Upper lobe of right lung (tissue), 1 donor: ENCODE results near the gene ECT2. TPM values are rescaled to one million over a fixed set of nuclear protein-coding genes. Genes with fewer than 3 reads are reported as not detected.
"Not testable (repeated sequence)": the region's sequence is repeated elsewhere in the genome, so short reads cannot be mapped to it uniquely, and the experiment has no call there.

ENCODE experiments used
- ATAC-seq: fragments of 200-7000 bp; cut with Tn5 transposase; one replicate; pipeline ENCODE4 v1.9.1; 2020; ENCODE audit warnings: mild to moderate bottlenecking, moderate library complexity
- DNase-seq: peaks from one replicate; pipeline ENCODE4 v3.0.0-alpha.2; 2020
- H3K27ac ChIP-seq: fragments of 200-600 bp; one replicate; pipeline ENCODE4 v1.8.0; 2022
- H3K27me3 ChIP-seq: fragments of 200-600 bp; one replicate; pipeline ENCODE4 v1.8.0; 2022; ENCODE audit warnings: mild to moderate bottlenecking
- H3K36me3 ChIP-seq: fragments of 200-600 bp; one replicate; pipeline ENCODE4 v1.8.0; 2022
- H3K4me1 ChIP-seq: fragments of 200-600 bp; one replicate; pipeline ENCODE4 v1.8.0; 2022
- H3K4me3 ChIP-seq: fragments of 200-600 bp; one replicate; pipeline ENCODE4 v1.8.0; 2022; ENCODE audit warnings: mild to moderate bottlenecking
- H3K9me3 ChIP-seq: fragments of 200-600 bp; one replicate; pipeline ENCODE4 v1.8.0; 2022
- intact Hi-C: fragments of 100-400 bp; cut with DNase I; formaldehyde crosslinking; loops from one replicate; pipeline ENCODE4 v1.11.0; 2022
- total RNA-seq: library from RNA; stranded (reverse); fragmentation: NEBNext Ultra II Directional; extraction: Animal tissue kit (Norgen Biotek cat#: 25700); gene quantifications from one replicate; pipeline ENCODE4 v1.2.1, GENCODE V29; 2021
- TF ChIP-seq, protein P1 (sequence below): fragments of 200-600 bp; IDR thresholded peaks from one replicate; pipeline ENCODE4 v1.8.0; 2022; ENCODE audit warnings: antibody characterized with exemption
- donor health status: DM: no; HTN: yes; CAD: no; lungs with severe emphysema.

Gene ECT2
- total RNA-seq, 1 donor from 2014 or later, result 12.2 TPM

DNA sequence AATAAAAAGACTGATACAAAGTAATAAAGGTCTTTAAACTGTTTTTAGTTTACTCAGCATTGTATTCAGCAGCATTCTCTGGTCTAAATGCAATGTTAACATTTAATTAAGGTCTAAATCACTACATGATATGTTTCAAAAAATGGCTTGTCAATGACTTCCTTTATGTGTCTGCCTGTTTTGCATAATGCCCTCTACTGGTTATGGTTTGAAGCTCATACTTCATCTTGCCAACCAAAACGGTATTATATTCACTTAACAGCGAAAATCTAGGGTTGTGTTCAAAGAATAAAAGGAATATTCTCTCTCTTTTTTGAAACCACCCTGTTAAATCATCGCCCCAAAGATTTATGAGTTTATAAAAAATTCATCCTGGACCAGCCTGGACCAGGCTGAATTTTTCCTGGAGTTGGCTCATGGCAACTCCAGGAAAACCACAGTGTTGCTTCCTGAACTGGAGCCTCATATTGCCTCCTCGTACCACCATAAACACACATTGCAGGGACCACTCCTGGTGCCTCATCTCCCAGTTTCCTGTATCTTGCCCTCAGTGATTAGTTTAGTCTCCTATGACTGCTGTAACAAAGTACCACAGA is 32.9 kb upstream of the ECT2 start:
- H3K4me1 ChIP-seq, result no peaks in the 10 kb centered on the region
- TF ChIP-seq, protein P1, sequence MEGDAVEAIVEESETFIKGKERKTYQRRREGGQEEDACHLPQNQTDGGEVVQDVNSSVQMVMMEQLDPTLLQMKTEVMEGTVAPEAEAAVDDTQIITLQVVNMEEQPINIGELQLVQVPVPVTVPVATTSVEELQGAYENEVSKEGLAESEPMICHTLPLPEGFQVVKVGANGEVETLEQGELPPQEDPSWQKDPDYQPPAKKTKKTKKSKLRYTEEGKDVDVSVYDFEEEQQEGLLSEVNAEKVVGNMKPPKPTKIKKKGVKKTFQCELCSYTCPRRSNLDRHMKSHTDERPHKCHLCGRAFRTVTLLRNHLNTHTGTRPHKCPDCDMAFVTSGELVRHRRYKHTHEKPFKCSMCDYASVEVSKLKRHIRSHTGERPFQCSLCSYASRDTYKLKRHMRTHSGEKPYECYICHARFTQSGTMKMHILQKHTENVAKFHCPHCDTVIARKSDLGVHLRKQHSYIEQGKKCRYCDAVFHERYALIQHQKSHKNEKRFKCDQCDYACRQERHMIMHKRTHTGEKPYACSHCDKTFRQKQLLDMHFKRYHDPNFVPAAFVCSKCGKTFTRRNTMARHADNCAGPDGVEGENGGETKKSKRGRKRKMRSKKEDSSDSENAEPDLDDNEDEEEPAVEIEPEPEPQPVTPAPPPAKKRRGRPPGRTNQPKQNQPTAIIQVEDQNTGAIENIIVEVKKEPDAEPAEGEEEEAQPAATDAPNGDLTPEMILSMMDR, result peak; percentile 35
- intact Hi-C loops, result no loop called here
- no peaks in the 10 kb centered on the region for H3K36me3 ChIP-seq
- H3K27ac ChIP-seq, result no peak overlapping the region
- no peaks in the 10 kb centered on the region for H3K27me3 ChIP-seq
- H3K4me3 ChIP-seq, result no peak overlapping the region
- ATAC-seq (peak; percentile 44), DNase-seq (no peak)
- peaks cover 4% of the 10 kb centered on the region for H3K9me3 ChIP-seq

DNA sequence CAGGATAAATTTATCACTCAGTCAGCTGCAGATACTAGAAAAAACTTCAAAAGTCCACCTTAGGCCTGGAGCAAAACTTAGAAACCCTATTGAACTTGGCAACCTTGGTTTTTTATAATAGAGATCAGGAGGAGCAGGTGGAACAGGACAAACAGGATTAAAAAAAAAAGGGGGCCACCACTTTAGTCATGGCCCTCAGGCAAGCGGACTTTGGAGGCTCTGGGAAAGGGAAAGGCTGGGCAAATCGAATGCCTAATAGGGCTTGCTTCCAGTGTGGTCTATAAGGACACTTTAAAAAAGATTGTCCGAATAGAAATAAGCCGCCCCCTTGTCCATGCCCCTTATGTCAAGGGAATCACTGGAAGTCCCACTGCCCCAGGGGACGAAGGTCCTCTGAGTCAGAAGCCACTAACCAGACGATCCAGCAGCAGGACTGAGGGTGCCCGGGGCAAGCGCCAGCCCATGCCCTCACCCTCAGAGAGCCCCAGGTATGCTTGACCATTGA is 27.9 kb upstream of the ECT2 start:
- DNase-seq, intact Hi-C loops, H3K27me3 ChIP-seq, H3K4me1 ChIP-seq, H3K9me3 ChIP-seq, H3K4me3 ChIP-seq, ATAC-seq, H3K27ac ChIP-seq, H3K36me3 ChIP-seq: not testable (repeated sequence)

DNA sequence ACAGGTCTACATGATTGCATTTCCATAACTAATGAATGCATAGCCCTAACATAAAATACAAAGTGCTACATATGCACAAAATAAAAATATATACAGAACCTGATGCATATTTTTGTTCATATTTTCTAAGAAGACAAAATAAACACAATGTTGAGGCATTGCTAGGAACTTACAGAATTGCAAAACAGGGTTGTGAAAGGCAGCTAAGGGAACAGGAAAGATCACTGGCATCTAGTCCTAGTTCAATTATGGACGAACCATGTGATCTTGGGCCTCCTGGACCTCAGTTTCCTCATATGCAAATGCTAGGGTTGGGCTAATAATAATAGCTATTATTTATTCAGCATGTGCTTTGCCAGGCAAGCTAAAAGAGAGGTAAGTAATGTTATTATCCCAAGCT is 24.1 kb upstream of the ECT2 start:
- H3K4me1 ChIP-seq, result no peaks in the 10 kb centered on the region
- TF ChIP-seq, protein P1, result no peak
- intact Hi-C loops, result no loop called here

DNA sequence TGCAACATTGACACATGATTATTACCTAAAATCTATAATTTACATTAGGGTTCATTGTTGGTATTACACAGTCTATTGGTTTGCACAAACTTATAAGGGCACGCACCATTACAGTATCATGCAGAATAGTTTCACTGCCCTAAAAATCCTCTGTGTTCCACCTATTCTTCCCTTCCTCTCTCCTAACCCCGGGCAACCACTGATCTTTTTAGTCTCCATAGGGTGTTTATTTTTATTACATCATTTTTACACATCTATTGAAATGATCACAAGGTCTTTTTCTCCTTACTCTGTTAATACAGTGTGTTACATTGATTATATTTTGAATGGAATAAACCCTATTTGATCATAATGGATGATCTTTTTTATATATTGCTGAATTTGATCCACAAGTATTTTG is 15.5 kb upstream of the ECT2 start:
- ATAC-seq, result no peak
- DNase-seq, result no peak
- Histone ChIP-seq H3K27me3 (no peaks in the 10 kb centered on the region), H3K36me3 (no peaks in the 10 kb centered on the region), H3K9me3 (no peaks in the 10 kb centered on the region), H3K4me1 (no peaks in the 10 kb centered on the region), H3K4me3 (no peak overlapping the region), H3K27ac (no peak overlapping the region)
- intact Hi-C loops, result no loop called here
- TF ChIP-seq, protein P1, result no peak

More for the DNA sequence above, 24.1 kb upstream of the ECT2 start:
- Histone ChIP-seq H3K9me3 (no peaks in the 10 kb centered on the region), H3K27me3 (no peaks in the 10 kb centered on the region), H3K27ac (no peak overlapping the region), H3K36me3 (no peaks in the 10 kb centered on the region), H3K4me3 (no peak overlapping the region)
- DNase-seq (no peak), ATAC-seq (peak; percentile 28)

DNA sequence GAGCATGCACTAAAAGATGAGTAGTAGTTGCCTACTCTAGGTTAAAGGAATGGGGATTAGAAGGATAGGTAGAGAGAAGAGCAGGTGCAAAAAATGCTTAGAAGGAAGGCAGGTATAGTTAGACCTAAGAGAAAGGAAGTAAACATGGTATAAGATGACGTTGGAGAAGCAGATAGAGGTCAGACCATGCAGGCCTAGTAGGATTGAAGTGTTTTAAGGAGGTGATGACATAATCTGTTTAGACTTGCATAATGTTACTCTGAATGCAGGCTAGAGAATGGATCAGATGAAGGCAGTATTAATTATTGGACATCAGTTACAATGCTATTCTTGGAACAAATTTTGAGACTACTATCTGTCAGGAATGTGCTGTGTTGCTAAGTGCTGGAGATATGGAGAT is 11.1 kb upstream of the ECT2 start:
- TF ChIP-seq, protein P1, result no peak
- intact Hi-C loops, result no loop called here
- Histone ChIP-seq H3K27me3 (no peaks in the 10 kb centered on the region), H3K36me3 (no peaks in the 10 kb centered on the region), H3K9me3 (no peaks in the 10 kb centered on the region), H3K4me1 (no peaks in the 10 kb centered on the region), H3K27ac (no peak overlapping the region), H3K4me3 (no peak overlapping the region)
- DNase-seq (no peak), ATAC-seq (no peak)

DNA sequence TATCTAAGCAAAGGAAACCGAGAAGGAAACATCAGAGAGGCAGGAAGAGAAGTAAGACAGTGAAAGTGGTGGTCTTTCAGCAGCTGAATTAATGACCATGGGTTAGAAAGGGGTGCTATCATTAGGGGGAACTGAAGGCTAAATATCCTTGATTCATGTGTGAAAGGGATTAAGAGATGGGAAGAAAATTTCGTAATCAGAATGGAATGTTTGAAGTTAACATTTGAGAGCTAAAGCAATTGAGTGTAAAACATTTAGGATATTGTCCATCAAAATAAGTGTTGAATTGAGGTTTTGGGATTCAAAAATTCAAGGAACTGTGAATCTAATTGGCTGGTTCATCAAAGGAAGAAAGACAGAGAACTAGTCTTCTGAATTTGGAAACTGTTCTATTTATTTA is 4.1 kb upstream of the ECT2 start:
- ATAC-seq, result no peak
- Histone ChIP-seq H3K4me1 (peaks cover 7% of the 10 kb centered on the region), H3K36me3 (no peaks in the 10 kb centered on the region), H3K27me3 (no peaks in the 10 kb centered on the region), H3K27ac (no peak overlapping the region), H3K9me3 (no peaks in the 10 kb centered on the region), H3K4me3 (no peak overlapping the region)
- intact Hi-C loops, result no loop called here
- no peak for DNase-seq
- TF ChIP-seq, protein P1, result no peak
